ENCODE results near the gene KLK15. TPM values are rescaled to one million over a fixed set of nuclear protein-coding genes. Genes with fewer than 3 reads are reported as not detected.

Gene KLK15
- total and polyA plus RNA-seq, 10 of the 15 experiments (the other 5 are each of a cell fraction or from before 2014, with no cell fraction given), result 0.04 to 0.08 TPM; not detected in 8

DNA sequence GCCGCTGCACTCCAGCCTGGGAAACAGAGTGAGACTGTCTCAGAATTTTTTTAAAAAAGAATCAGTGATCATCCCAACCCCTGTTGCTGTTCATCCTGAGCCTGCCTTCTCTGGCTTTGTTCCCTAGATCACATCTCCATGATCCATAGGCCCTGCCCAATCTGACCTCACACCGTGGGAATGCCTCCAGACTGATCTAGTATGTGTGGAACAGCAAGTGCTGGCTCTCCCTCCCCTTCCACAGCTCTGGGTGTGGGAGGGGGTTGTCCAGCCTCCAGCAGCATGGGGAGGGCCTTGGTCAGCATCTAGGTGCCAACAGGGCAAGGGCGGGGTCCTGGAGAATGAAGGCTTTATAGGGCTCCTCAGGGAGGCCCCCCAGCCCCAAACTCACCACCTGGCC, 39.7 kb upstream of the KLK15 start, which contains the start of gene KLK2 (continued):
- TF ChIP-seq NFIC (IDR thresholded peaks at IDR 0.05; ENCODE audit: low read depth, low read length) (no peak), ZSCAN29 (IDR thresholded peaks at IDR 0.05) (no peak), TBL1XR1 (IDR thresholded peaks at IDR 0.05; ENCODE audit: low read depth, low read length) (no peak), ATF7 (IDR thresholded peaks at IDR 0.05; ENCODE audit: low read depth) (no peak), SREBF2 (IDR thresholded peaks at IDR 0.05; ENCODE audit: low read length) (no peak), PAX5 (IDR thresholded peaks at IDR 0.05; ENCODE audit: borderline replicate concordance, low read depth, low read length) (no peak), KAT2A (conservative IDR thresholded peaks at IDR 0.05; ENCODE audit: control insufficient read depth, low read depth, low read length) (no peak)
- TF ChIP-seq, protein P1, sequence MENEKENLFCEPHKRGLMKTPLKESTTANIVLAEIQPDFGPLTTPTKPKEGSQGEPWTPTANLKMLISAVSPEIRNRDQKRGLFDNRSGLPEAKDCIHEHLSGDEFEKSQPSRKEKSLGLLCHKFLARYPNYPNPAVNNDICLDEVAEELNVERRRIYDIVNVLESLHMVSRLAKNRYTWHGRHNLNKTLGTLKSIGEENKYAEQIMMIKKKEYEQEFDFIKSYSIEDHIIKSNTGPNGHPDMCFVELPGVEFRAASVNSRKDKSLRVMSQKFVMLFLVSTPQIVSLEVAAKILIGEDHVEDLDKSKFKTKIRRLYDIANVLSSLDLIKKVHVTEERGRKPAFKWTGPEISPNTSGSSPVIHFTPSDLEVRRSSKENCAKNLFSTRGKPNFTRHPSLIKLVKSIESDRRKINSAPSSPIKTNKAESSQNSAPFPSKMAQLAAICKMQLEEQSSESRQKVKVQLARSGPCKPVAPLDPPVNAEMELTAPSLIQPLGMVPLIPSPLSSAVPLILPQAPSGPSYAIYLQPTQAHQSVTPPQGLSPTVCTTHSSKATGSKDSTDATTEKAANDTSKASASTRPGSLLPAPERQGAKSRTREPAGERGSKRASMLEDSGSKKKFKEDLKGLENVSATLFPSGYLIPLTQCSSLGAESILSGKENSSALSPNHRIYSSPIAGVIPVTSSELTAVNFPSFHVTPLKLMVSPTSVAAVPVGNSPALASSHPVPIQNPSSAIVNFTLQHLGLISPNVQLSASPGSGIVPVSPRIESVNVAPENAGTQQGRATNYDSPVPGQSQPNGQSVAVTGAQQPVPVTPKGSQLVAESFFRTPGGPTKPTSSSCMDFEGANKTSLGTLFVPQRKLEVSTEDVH (IDR thresholded peaks at IDR 0.05; ENCODE audit: low read depth, partially characterized antibody), result no peak
- TF ChIP-seq, protein P2, sequence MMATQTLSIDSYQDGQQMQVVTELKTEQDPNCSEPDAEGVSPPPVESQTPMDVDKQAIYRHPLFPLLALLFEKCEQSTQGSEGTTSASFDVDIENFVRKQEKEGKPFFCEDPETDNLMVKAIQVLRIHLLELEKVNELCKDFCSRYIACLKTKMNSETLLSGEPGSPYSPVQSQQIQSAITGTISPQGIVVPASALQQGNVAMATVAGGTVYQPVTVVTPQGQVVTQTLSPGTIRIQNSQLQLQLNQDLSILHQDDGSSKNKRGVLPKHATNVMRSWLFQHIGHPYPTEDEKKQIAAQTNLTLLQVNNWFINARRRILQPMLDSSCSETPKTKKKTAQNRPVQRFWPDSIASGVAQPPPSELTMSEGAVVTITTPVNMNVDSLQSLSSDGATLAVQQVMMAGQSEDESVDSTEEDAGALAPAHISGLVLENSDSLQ (IDR thresholded peaks at IDR 0.05), result no peak
- TF ChIP-seq, protein P3, sequence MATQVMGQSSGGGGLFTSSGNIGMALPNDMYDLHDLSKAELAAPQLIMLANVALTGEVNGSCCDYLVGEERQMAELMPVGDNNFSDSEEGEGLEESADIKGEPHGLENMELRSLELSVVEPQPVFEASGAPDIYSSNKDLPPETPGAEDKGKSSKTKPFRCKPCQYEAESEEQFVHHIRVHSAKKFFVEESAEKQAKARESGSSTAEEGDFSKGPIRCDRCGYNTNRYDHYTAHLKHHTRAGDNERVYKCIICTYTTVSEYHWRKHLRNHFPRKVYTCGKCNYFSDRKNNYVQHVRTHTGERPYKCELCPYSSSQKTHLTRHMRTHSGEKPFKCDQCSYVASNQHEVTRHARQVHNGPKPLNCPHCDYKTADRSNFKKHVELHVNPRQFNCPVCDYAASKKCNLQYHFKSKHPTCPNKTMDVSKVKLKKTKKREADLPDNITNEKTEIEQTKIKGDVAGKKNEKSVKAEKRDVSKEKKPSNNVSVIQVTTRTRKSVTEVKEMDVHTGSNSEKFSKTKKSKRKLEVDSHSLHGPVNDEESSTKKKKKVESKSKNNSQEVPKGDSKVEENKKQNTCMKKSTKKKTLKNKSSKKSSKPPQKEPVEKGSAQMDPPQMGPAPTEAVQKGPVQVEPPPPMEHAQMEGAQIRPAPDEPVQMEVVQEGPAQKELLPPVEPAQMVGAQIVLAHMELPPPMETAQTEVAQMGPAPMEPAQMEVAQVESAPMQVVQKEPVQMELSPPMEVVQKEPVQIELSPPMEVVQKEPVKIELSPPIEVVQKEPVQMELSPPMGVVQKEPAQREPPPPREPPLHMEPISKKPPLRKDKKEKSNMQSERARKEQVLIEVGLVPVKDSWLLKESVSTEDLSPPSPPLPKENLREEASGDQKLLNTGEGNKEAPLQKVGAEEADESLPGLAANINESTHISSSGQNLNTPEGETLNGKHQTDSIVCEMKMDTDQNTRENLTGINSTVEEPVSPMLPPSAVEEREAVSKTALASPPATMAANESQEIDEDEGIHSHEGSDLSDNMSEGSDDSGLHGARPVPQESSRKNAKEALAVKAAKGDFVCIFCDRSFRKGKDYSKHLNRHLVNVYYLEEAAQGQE (IDR thresholded peaks at IDR 0.05; ENCODE audit: low read depth, low read length), result no peak
